Measurements from ENCODE around the gene CCDC116. TPM values are rescaled to one million over a fixed set of nuclear protein-coding genes. Genes with fewer than 3 reads are reported as not detected.

CCDC116 gene
- total and polyA plus RNA-seq, 9 donors, result 0.46 to 0.88 (median 0.67) TPM; not detected in 1

DNA sequence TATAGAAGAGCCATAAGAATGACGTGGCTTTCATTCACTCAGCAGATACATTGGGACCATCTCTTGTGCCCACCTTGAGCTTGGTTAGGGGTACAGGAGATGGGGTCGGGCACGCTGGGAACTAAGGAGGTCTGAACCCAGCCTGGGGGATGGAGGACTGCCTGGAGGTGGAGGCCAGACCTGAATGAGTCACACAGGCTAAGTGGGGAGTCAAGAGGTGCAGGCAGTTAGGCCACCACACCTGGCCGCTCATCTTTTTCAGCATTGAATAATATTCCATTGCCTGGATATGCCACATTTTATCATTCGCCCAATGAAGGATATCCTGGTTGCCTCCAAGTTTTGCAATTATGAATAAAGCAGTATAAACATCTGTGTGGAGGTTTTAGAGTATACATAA is 29.4 kb downstream of the CCDC116 start:
- WGBS, 3 donors, result 85 to 93% (median 88%) methylated on average over 5 of the region's 5 CpGs
- intact Hi-C loops (cut with DNase I), result loop anchor here in 1 of 4 donors (10.0 kb wide), 1 partner anchor 57 kb away; no protein-coding TSS in a partner anchor

DNA sequence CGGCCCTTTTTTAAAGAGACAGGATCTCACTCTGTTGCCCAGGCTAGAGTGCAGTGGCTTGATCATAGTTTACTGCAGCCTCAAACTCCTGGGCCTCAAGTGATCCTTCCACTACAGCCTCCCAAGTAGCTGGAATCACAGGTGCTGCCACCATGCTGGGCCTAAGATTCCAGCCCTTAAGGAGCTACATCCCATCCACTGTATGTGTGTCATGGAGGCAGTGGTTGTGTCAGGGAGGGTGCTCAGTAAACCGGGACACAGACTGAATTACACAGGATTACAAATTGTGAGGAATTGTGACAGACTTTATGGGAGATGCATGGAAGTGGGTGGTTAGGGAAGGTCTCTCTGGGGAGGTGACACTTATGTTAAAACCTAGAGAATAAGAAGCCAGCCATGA is 31.2 kb downstream of the CCDC116 start:
- DNase-seq, result no peak
- intact Hi-C loops (cut with DNase I), result loop anchor here in 1 of 4 donors (10.0 kb wide), 1 partner anchor 59 kb away; no protein-coding TSS in a partner anchor
- H3K4me1 ChIP-seq (ENCODE audit: insufficient read depth), result no peaks in the 10 kb centered on the region
- no peaks in the 10 kb centered on the region for H3K36me3 ChIP-seq
- H3K9me3 ChIP-seq, result no peaks in the 10 kb centered on the region
- TF ChIP-seq CTCF (IDR thresholded peaks at IDR 0.05) (no peak), POLR2A (IDR thresholded peaks at IDR 0.05) (no peak), EP300 (IDR thresholded peaks at IDR 0.05) (no peak)
- 82 to 90% (median 88%) methylated on average over 2 of the region's 2 CpGs for WGBS, 3 donors
- H3K27me3 ChIP-seq, result no peaks in the 10 kb centered on the region
- H3K27ac ChIP-seq, result no peak overlapping the region
- H3K4me3 ChIP-seq, result no peak overlapping the region

More for the DNA sequence above, 29.4 kb downstream of the CCDC116 start:
- Histone ChIP-seq H3K9me3 (no peaks in the 10 kb centered on the region), H3K36me3 (no peaks in the 10 kb centered on the region), H3K27ac (no peak overlapping the region), H3K4me1 (ENCODE audit: insufficient read depth) (no peaks in the 10 kb centered on the region), H3K4me3 (no peak overlapping the region), H3K27me3 (no peaks in the 10 kb centered on the region)
- no peak for DNase-seq
- no peak for TF ChIP-seq POLR2A (IDR thresholded peaks at IDR 0.05)
- no peak for TF ChIP-seq CTCF (IDR thresholded peaks at IDR 0.05)
- no peak for TF ChIP-seq EP300 (IDR thresholded peaks at IDR 0.05)

GRCh38 chr22:21665047-21665851 is 32.7 kb downstream of the CCDC116 start:
- peak in 2 of 5 donors; percentile 42 to 47 for DNase-seq
- peak overlapping the region; percentile 38 to 86 for H3K27ac ChIP-seq
- TF ChIP-seq EP300 (IDR thresholded peaks at IDR 0.05) (no peak), CTCF (IDR thresholded peaks at IDR 0.05) (no peak), POLR2A (IDR thresholded peaks at IDR 0.05) (no peak)
- peak overlapping the region; percentile 81 for H3K4me3 ChIP-seq
- H3K9me3 ChIP-seq, result no peaks in the 10 kb centered on the region
- intact Hi-C loops (cut with DNase I), result loop anchor here in 1 of 4 donors (10.0 kb wide), 1 partner anchor 60 kb away; no protein-coding TSS in a partner anchor
- no peaks in the 10 kb centered on the region for H3K27me3 ChIP-seq
- H3K36me3 ChIP-seq, result no peaks in the 10 kb centered on the region
- no peaks in the 10 kb centered on the region for H3K4me1 ChIP-seq (ENCODE audit: insufficient read depth)
- WGBS, 3 donors, result 66 to 75% (median 71%) methylated on average over 26 of the region's 26 CpGs

DNA sequence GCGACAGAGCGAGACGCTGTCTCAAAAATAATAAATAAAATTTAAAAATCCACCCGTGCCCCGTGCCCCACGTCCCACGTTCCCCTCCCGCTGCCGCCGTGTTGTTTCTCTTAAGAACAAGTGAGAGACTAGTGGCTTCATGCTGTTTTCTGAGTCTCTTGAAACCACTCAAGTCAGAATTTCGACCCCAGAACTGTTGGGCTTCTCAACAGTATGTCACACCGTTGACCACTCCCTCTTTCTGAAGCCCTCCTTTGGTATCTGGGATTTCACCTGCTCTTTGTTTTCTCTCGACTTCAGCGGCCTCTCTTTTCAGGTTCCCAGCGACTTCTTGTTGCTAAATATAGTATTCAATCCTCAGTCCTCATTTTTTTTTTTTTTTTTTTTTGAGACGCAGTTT is 34.2 kb downstream of the CCDC116 start:
- intact Hi-C loops (cut with DNase I), result loop anchor here in 1 of 4 donors (10.0 kb wide), 1 partner anchor 62 kb away; no protein-coding TSS in a partner anchor
- H3K4me1 ChIP-seq (ENCODE audit: insufficient read depth), result no peaks in the 10 kb centered on the region
- no peaks in the 10 kb centered on the region for H3K36me3 ChIP-seq
- no peak for DNase-seq
- peak overlapping the region; percentile 38 to 86 for H3K27ac ChIP-seq
- H3K27me3 ChIP-seq, result no peaks in the 10 kb centered on the region
- no peak for TF ChIP-seq CTCF (IDR thresholded peaks at IDR 0.05)
- peak overlapping the region; percentile 81 for H3K4me3 ChIP-seq
- 39 to 42% (median 41%) methylated on average over 16 of the region's 16 CpGs for WGBS, 3 donors
- no peaks in the 10 kb centered on the region for H3K9me3 ChIP-seq
